Measurements from ENCODE around the gene ABL2.
"Not testable (repeated sequence)": the region's sequence is repeated elsewhere in the genome, so short reads cannot be mapped to it uniquely, and the experiment has no call there.

Gene ABL2

DNA sequence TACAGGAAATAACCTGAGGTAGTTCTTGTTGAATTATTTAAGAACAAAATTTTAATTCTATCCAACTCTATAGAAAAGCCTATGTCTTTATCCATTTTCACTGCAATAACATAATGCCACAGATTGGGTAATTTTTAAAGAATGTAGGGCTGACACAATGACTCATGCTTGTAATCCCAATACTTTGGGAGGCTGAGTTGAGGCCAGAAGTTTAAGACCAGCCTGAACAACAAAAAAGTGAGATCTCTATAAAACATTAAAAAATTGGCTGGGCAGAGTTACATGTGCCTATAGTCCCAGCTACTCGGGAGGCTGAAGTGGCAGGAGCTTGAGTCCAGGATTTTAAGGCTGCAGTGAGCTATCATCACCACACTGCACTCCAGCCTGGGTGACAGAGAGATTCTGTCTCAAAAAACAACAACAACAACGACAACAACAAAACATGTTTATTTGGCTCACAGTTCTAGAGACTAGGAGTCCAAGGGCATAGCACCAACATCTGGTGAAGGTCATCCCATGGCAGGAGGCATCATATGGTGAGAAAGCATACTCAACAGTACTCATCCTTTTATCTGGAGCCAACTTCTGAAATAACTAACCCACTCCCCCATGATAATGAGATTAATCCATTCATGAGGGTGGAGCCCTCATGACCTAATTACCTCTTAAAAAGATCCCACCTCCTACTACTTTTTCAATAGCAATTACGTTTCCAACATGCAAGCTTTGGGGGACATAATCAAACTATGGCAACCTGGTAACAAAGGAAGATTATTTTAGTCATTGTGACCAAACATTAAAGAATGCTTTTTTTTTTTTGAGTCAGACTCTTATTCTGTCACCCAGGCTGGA is 59.6 kb downstream of the ABL2 start:
- DNase-seq (ENCODE audit: low read depth), result peak; percentile 81

DNA sequence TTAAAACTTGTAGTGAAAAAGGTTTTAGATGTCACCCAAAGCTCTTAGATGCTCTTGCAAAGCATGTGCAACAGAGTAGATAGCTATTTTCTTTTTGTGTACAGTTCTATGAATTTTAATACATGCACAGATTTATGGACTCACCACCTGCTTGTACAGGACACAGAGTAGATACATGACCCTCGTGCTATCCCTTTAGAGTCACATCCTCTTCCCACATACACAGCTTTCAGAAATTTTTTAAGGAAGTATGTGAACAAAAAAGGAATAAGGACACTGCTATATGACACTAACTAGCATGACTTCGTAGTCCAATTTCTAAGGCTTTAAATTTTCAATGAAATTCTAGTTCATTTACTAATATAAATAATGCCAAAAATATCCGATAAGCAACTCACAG is 60.9 kb downstream of the ABL2 start:
- no peak for DNase-seq (ENCODE audit: low read depth)

DNA sequence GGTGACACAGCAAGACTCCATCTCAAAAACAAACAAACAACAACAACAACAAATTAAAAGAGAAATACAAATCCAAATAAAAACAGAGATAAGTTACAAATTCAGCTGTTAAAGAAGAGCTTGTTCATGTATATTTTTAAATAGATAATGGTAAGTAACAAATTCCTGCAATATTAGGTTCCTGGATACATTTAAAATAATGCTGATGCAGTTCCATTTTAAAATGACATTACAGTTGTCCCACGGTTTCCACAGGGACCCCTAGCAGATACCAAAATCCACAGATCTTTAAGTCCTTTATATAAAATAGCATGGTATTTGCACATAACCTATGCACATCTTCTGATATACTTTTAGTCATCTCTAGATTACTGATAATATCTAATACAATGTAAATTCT is 61.5 kb downstream of the ABL2 start:
- no peak for DNase-seq (ENCODE audit: low read depth)

DNA sequence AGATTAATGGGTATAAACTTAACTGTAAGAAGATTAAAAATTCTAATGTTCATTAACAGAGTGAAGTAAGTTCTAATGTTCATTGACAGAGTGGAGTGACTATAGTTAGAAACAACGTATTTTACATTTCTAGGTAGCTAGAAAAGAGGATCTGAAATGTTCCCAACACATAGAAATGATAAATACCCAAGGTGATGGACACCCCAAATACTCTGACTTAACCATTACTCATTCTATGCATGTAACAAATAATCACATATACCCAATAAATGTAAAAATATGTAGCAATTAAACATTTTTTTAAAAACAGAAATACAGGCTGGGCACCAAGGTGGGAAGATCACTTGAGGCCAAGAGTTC is 62.1 kb downstream of the ABL2 start:
- no peak for DNase-seq (ENCODE audit: low read depth)

DNA sequence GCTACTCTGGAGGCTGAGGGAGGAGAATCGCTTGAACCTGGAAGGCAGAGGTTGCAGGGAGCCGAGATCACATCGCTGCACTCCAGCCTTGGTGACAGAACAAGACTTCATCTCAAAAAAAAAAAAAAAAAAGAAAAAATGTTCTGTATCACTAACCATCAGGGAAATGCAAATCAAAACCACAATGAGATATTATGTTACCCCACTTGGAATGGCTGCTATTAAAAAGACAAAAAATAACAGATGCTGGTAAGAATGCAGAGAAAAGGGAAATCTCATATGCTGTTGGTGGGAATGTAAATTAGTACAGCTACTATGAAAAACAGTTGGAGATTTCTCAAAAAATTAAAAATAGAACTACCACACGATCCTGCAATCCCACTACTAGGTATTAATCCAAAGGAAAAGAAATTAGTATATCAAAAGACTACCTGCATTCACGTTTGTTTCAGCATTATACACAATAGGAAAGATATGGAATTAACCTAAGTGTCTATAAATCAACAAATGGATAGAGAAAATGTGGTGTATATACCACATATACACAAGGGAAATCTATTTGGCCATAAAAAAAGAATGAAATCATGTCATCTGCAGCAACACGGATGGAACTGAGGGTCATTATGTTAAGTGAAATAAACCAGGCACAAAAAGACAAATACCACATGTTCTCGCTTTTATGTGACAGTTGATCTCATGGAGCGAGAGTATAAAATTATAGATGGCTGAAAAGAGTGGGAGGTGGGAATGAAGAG is 62.6 kb downstream of the ABL2 start:
- DNase-seq (ENCODE audit: low read depth), result no peak

DNA sequence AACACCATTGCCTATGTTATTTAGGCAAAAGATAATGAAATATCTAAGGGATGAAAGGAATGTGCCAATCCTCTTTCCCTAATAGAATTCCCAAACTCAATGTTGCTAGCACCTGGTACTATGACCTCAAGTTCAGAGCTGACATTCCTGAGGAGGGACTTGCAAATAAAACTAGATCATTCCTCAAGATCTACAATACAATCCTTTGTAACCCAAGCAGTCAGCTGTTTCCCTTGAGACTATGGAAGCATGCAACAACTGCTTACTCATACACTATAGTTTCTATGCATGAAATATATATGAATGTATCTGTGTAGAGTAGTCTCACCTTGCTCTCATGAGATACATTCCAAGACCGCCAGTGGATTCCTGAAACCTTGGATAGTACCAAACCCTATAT is 65.0 kb downstream of the ABL2 start:
- no peak for DNase-seq (ENCODE audit: low read depth)

DNA sequence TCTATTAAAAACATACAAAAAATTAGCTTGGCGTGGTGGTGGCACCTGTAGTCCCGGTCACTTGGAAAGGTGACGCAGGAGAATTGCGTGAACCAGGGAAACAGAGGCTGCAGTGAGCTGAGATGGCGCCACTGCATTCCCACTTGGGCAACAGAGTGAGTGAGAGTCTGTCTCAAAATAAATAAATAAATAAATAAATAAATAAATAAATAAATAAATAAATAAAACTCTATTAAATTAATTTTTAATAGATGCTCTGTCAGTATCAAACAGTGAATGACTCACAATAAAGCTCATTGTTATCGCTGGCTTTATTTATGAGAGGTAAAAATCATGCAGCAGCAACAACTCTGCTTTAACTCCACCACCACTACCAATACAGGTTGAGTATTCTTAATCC is 72.8 kb downstream of the ABL2 start:
- no peak for DNase-seq (ENCODE audit: low read depth)

DNA sequence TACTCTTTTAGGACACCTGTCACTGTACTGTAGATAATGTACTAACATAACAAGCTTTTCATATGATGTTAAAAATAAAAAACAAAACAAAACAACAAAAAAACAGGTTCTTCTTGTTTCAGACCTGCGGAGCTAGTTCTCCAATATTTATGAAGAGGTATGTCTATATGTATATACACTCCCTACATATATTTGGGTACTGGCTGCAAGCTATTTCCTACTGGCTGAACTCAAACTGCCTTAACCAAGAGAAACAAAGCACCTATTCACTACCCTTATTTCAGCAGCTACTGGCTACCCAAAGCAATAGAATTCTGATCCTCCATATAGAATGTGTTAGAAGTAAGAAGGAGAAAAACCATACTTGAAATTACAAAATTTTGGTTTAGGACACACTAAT is 73.5 kb downstream of the ABL2 start:
- no peak for DNase-seq (ENCODE audit: low read depth)

DNA sequence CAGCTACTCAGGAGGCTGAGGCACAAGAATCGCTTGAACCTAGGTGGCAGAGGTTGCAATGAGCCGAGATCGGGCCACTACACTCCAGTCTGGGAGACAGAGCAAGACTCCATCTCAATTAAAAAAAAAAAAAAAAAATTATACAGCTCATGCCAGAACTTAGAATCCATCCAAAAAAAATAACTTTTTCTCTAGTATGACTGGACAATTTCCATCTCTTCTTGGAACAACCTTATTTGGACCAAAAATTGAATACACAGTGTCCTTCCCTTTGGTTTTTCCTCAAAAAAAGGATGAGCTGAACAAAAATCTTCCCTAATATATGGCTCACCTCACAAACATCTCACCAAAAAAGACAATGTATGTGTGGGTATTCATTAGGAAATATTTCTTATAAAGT is 73.9 kb downstream of the ABL2 start:
- DNase-seq (ENCODE audit: low read depth), result no peak

DNA sequence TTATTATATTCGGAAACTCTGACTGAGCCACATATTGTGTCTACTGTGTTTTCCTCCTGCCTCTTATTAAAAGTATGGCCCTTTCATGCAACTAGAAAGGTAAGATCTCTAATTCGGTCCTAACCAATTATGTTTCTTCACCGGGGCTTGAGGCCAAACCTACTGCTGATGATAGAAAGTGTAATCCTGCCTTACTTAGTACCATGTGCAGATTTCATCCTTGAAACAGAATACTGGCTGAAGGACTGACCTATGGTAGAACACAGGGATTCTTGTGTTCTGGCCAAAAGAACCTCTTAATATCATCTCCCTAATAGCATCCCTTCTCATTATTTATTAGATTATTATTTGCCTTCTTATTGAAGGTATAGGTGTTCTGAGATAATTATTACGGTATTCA is 75.0 kb downstream of the ABL2 start:
- DNase-seq (ENCODE audit: low read depth), result no peak

DNA sequence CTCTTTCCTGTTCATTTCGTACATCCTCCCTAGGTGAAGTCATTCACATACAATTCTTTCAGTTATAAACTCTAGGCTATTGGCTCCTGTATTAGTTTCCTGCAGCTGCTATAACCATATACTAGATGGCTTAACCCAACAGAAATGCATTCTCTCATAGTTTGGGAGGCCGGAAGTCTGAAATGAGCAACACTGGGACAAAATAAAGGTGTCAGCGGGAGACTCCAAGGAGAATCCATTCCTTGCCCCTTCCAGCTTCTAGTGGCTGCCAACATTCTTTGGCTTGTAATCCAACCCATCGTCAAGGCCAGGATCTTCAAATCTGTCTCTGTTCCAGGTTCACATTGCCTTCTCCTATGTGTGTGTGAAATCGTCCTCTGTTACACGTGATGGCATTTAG is 76.3 kb downstream of the ABL2 start:
- DNase-seq (ENCODE audit: low read depth), result no peak

DNA sequence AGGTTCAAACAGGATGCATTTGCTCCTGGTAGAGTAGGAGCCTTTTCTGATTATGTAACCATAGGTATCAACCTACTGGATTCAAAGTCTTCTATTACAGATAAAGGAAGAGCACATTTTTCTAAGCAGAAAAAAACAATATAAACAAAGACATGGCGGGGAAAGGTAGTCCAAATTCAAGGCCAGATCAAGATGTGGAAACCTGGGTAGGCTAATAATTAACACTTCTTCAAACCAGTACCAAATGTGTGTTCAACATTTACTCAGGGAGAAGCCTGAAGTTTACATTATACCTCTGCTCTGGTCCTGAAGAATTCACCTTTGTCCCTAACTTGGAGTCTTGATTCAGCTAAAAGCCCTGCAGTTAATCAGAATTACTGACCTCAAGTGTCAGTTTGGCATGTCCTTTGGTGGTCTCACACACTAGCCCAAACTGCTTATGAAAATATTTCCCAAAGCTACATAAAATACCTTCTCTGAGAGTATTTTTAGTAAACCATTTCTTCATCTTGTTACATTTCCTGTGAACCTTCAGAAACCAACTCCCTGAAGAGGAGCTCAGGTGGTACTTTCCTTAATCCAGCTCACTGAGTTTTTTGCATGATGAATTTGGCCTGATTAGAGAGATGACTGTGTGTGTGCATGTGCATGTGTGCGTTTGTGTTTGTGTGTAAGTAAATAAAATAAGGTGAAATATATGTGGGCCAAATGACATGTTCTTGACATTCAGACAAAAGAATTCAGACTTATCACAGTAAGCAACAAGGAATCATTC is 77.4 kb downstream of the ABL2 start:
- no peak for DNase-seq (ENCODE audit: low read depth)

DNA sequence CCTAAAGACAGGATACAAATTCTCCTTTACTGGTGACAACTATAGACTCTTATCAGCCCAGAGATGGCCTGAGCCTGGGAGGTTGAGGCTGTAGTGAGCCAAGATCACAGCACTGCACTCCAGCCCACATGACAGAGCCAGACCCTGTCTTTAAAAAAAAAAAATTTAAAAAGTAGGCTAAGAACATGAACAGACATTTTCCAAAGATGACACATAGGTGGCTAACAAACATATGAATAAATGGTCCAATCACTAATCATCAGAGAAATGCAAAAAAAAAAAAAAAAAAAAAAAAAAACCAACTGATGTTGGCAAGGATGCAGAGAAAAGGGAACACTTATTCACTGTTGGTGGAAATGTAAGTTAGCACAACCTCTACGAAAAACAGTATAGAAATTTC is 82.6 kb downstream of the ABL2 start:
- peak; percentile 18 for DNase-seq (ENCODE audit: low read depth)

DNA sequence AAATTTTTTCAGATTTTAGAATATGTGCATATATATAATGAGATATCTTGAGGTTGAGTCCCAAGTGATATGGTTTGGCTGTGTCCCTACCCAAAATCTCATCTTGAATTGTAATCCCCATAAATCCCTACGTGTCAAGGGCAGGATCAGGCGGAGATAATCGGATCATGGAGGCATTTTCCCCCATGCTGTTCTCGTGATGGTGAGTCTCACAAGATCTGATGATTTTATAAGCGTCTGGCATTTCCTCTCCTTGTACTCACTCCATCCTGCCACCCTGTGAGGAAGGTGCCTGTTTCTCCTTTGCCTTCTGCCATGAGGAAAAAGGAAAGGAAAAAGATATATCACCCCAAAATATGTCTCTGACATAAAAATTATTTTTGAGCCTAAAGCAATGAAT is 83.0 kb downstream of the ABL2 start:
- DNase-seq (ENCODE audit: low read depth), result no peak

DNA sequence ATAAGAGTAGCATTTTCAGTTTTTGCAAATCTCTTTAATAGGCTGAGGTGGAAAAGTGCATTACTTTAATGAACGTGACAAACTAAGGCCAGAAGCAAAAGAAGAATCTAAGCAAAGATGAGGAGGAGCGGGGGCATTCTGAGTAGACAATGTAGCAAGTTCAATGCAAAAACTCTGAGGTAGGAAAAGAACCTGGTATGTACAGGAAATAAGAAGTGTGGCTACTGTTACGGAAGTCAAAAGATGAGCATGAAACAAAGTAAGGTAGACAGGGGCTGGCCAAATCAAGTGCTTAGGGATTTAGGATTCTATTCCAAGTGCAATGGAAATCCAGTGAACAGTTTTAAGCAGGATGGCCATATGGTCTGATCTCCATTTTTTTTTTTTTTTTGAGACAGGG is 84.0 kb downstream of the ABL2 start:
- no peak for DNase-seq (ENCODE audit: low read depth)

DNA sequence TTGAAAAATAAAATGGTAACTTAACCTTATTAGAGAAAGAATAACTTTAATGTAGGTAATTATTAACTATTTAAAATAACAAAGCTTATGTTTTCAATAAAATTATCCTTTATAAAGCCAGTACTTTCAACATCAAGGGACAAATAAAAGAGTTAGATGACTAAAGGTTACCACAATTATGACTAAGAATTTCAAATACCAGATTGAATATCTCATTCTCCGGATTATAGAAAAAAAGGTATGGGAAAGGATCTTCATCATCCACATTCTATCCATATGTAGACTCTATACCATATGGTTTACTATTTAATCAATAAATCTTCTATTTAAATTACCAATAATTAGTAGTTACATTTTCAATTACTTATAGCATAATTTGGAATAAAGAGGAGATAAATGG is 84.9 kb downstream of the ABL2 start:
- no peak for DNase-seq (ENCODE audit: low read depth)

DNA sequence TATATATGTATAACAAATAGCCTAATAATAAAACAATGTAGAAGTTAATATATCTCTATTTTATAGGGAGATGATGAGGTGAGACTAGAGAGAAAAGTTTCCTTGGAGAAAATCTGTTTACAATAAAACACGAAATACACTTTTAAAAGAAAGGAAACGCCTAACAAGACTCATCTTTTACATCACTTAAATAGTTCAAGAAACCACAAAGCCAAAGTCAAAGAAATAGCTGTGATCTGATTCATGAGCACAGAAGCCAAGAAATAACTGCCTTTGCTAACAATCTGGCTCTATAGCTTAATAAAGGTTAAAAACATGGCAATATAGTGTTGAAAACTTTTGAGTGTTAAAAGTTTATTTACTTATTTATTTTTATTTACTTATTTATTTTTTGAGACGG is 86.2 kb downstream of the ABL2 start:
- DNase-seq (ENCODE audit: low read depth), result peak; percentile 95

DNA sequence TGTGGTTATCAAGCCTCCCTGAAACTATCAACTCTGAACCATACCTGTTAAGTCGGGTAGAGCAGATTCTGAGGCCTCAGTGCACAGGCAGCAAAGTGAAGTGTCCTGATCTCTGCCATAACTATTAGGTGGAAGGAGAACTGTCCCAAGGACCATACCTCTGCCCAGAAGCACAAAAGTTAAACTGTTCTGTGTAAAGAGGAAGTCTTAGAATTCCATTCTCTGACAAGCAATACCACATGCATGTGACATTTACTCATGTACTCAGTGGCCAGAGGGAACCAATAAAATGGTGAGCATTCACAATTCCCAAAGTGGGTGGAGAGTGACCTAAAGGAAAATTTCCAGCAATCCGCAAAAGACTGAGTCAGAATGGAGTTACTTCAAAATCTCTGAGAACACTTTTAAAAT is 86.6 kb downstream of the ABL2 start:
- peak; percentile 97 for DNase-seq (ENCODE audit: low read depth)

DNA sequence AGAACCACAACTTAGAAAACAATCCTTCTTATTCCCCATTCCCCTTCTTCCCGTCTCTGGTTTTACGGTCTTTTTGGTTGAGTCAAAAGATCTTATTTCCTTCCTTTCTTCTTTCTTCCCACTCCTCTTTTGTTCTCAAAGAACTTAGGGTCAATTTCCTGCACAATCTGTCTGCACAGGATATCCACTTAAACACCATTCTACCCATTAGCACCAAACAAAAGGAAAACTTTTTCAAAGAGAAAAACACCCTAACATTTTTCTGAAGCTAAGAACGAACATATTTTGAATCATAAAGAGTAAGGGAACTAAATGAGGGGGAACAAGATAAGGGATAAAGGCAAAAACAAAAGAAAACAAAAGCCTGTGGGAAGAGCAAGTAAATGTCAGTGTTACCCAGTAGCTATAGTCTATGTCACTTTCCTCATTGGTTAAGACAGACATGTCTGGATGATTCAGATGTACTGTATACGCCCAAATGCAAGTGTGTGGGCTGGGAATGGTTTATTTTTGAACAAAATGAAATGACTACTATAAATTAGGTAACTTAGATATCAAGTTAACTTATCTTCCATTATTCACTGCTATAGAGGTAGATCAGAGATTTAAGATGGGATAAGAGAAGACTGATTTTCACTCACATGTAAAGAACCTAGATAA is 87.8 kb downstream of the ABL2 start:
- peak; percentile 86 for DNase-seq (ENCODE audit: low read depth)

DNA sequence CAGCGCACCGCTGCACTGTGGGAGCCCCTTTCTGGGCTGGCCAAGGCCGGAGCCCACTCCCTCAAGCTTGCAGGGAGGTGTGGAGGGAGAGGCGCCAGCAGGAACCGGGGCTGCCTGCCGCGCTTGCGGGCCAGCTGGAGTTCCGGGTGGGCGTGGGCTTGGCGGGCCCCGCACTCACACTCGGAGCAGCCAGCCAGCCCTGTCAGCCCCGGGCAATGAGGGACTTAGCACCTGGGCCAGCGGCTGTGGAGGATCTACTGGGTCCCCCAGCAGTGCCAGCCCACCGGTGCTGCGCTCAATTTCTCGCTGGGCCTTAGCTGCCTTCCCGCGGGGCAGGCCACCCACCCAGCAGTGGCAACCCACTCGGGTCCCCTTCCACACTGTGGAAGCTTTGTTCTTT is 90.7 kb downstream of the ABL2 start:
- not testable (repeated sequence) for DNase-seq (ENCODE audit: low read depth)

DNA sequence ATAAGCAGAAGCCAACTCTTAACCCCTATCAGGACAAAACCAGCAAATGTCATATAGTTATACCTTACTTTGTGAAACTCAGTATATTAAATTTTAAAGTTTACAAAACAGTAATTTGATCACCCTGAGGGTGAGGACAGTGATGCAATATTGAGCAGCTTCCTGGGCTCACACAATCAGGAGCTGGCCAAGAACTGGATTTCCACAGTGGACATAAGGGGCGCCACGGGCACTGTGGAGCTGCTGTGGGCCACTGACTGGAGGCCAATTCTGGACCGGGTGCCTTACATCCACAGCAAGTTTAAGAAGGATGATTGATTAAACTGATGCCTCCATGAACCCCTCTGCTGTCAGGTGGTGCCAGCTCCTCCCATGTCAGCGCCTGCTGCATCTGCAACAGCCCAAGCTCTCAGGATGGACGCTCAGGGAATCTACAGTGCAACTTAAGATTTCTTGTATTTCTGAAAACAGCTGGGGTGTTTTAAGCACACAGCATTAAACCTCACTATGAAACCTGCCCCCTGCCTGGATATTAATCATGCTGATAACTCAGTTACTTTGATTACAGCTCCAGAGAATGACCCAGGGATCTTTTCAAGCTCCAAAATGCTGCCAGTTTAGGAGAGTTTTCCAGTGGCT is 91.7 kb downstream of the ABL2 start:
- no peak for DNase-seq (ENCODE audit: low read depth)

DNA sequence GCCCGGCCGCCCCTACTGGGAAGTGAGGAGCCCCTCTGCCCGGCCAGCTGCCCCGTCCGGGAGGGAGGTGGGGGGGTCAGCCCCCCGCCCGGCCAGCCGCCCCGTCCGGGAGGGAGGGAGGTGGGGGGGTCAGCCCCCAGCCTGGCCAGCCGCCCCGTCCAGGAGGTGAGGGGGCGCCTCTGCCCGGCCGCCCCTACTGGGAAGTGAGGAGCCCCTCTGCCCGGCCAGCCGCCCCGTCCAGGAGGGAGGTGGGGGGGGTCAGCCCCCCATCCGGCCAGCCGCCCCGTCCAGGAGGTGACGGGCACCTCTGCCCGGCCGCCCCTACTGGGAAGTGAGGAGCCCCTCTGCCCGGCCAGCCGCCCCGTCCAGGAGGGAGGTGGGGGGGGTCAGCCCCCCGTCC is 93.8 kb downstream of the ABL2 start:
- DNase-seq (ENCODE audit: low read depth), result not testable (repeated sequence)
